ENCODE measurements around the gene MEIG1. TPM values are rescaled to one million over a fixed set of nuclear protein-coding genes. Genes with fewer than 3 reads are reported as not detected.

The MEIG1 gene
- total and polyA plus RNA-seq, 2 of the 8 experiments (the other 6 are each of a cell fraction or from before 2014, with no cell fraction given), result not detected

DNA sequence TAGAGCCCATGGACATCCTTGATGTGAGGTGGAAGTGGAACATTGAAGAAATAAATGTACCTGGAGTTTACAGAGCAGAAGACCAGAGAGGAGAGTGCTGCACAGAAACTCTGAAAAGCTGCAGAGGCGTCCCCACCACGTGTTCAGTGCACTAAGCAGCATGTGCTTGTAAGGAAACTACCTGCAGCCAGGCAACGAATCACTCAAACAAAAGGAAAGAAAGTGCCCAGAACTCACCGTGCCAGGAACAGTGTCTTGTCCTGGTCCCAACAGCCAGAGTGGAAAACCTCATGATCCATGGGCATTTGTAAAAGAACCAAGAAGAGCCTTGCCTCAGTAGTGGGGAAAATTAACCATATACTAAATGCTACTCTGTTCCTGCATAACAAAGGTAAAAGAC lies 48.2 kb upstream of the MEIG1 start (continued):
- no peak for TF ChIP-seq SP2 (IDR thresholded peaks at IDR 0.05; ENCODE audit: low read length)

Measured in H1 (cell line).